Esophagus muscularis mucosa (tissue), 3 donors: ENCODE results near the gene AGAP5.

ENCODE experiments used
- CTCF ChIP-seq, 3 experiments: fragments of 200-600 bp in 2 of 3; fragments of 450-650 bp in 1 of 3; sonication (generic) in 2 of 3; IDR thresholded peaks; one replicate each; pipeline ENCODE4 v1.5.1; 2017 to 2019; ENCODE audit warnings: antibody characterized with exemption in 3 of 3, mild to moderate bottlenecking in 2 of 3, moderate library complexity in 1 of 3
- POLR2A ChIP-seq: fragments of 450-650 bp; IDR thresholded peaks from one replicate; pipeline ENCODE4 v1.6.1; 2017; ENCODE audit warnings: antibody characterized with exemption, moderate library complexity, mild to moderate bottlenecking, low read depth
- POLR2AphosphoS5 ChIP-seq, 2 donors: sonication (generic); formaldehyde crosslinking; IDR thresholded peaks; one replicate each; pipeline ENCODE4 v1.6.1; 2017; ENCODE audit warnings: antibody characterized with exemption in 2 of 2

GRCh38 chr10:73643362-73643761, 54.5 kb downstream of the AGAP5 start:
- no peak for TF ChIP-seq CTCF (IDR thresholded peaks at IDR 0.05)
- TF ChIP-seq POLR2A = no peak
- no peak for TF ChIP-seq POLR2AphosphoS5 (IDR thresholded peaks at IDR 0.05)
